HepG2 (cell line): Measurements from ENCODE around the gene SLC22A7. TPM values are rescaled to one million over a fixed set of nuclear protein-coding genes. Genes with fewer than 3 reads are reported as not detected.

ENCODE experiments used
- ATF1 ChIP-seq: IDR thresholded peaks from 2 replicates; pipeline ENCODE4 v1.6.1; 2016; ENCODE audit warnings: mild to moderate bottlenecking, control low read depth
- CBX5 ChIP-seq: sonication (generic); formaldehyde crosslinking; IDR thresholded peaks from 2 replicates; pipeline ENCODE4 v1.4.0; 2020; ENCODE audit warnings: missing genetic modification reagents, borderline replicate concordance
- GABPB1 ChIP-seq: IDR thresholded peaks from 2 replicates; pipeline ENCODE4 v1.6.1; 2016; ENCODE audit warnings: mild to moderate bottlenecking, missing genetic modification reagents, moderate library complexity, missing compliant biosample characterization
- HMG20A ChIP-seq: IDR thresholded peaks from 2 replicates; pipeline ENCODE4 v1.6.1; 2016; ENCODE audit warnings: borderline replicate concordance
- NAIF1 ChIP-seq: sonication (generic); formaldehyde crosslinking; IDR thresholded peaks from 2 replicates; pipeline ENCODE4 v1.5.0; 2020; ENCODE audit warnings: mild to moderate bottlenecking, missing genetic modification reagents, borderline replicate concordance
- NCOA2 ChIP-seq: sonication (generic); formaldehyde crosslinking; IDR thresholded peaks from 2 replicates; pipeline ENCODE4 v1.8.0; 2022; ENCODE audit warnings: inconsistent platforms
- NFE2L2 ChIP-seq: fragments of 150-350 bp; IDR thresholded peaks from 2 replicates; pipeline ENCODE4 v1.6.1; 2014; ENCODE audit warnings: low read length
- NKX3-1 ChIP-seq: sonication (generic); formaldehyde crosslinking; IDR thresholded peaks from 2 replicates; pipeline ENCODE4 v1.5.0; 2020; ENCODE audit warnings: missing genetic modification reagents
- RFX3 ChIP-seq: IDR thresholded peaks from 2 replicates; pipeline ENCODE4 v1.6.1; 2016; ENCODE audit warnings: missing biosample characterization, missing genetic modification reagents
- ZFP1 ChIP-seq: IDR thresholded peaks from 2 replicates; pipeline ENCODE4 v1.6.1; 2016
- ZKSCAN5 ChIP-seq: sonication (generic); formaldehyde crosslinking; IDR thresholded peaks from 2 replicates; pipeline ENCODE4 v1.5.1; 2020; ENCODE audit warnings: mild to moderate bottlenecking, missing genetic modification reagents
- ZNF12 ChIP-seq: sonication (generic); formaldehyde crosslinking; IDR thresholded peaks from 2 replicates; pipeline ENCODE4 v1.5.0; 2020; ENCODE audit warnings: missing genetic modification reagents
- ZNF543 ChIP-seq: sonication (generic); formaldehyde crosslinking; IDR thresholded peaks from 2 replicates; pipeline ENCODE4 v1.4.0; 2020; ENCODE audit warnings: mild to moderate bottlenecking, missing genetic modification reagents
- ZNF598 ChIP-seq: sonication (generic); formaldehyde crosslinking; IDR thresholded peaks from 2 replicates; pipeline ENCODE4 v1.5.1; 2020; ENCODE audit warnings: mild to moderate bottlenecking, missing genetic modification reagents, borderline replicate concordance
- ZNF678 ChIP-seq: sonication (generic); formaldehyde crosslinking; IDR thresholded peaks from 2 replicates; pipeline ENCODE4 v1.4.0; 2020; ENCODE audit warnings: mild to moderate bottlenecking, missing genetic modification reagents
- ZNF773 ChIP-seq: sonication (generic); formaldehyde crosslinking; IDR thresholded peaks from 2 replicates; pipeline ENCODE4 v1.4.0; 2020; ENCODE audit warnings: missing genetic modification reagents, borderline replicate concordance
- ZNF788 ChIP-seq: sonication (generic); formaldehyde crosslinking; IDR thresholded peaks from 2 replicates; pipeline ENCODE4 v1.5.0; 2020; ENCODE audit warnings: mild to moderate bottlenecking, missing genetic modification reagents, borderline replicate concordance
- ZNF850 ChIP-seq: sonication (generic); formaldehyde crosslinking; conservative IDR thresholded peaks from 2 replicates; pipeline ENCODE4 v1.9.0; 2021; ENCODE audit warnings: mild to moderate bottlenecking, missing genetic modification reagents
- ZSCAN31 ChIP-seq: sonication (generic); formaldehyde crosslinking; IDR thresholded peaks from 2 replicates; pipeline ENCODE4 v1.5.0; 2020; ENCODE audit warnings: low read depth, mild to moderate bottlenecking, missing genetic modification reagents
- polyA plus RNA-seq, 8 experiments: library from polyadenylated mRNA; depleted of rRNA in 3 of 8; stranded (reverse) in 7 of 8; unstranded in 1 of 8; fragments of >200 nt; fragmentation: Illumina TruSeq in 4 of 8; extraction: Trizol in 4 of 8; gene quantifications; 2 replicates each; pipeline versions ENCODE4 v1.2.1 to v1.2.3, GENCODE V29; 2011 to 2016; ENCODE audit warnings: low read depth in 4 of 8, missing spikeins in 1 of 8, mixed read lengths in 1 of 8; ENCODE audit not compliant: insufficient read depth in 1 of 8
- total RNA-seq, 5 experiments: library from RNA; depleted of rRNA; stranded (reverse); fragments of >200 nt; fragmentation: Illumina TruSeq; extraction: Trizol; gene quantifications; 2 replicates each; pipeline ENCODE4 v1.2.3, GENCODE V29; 2016; ENCODE audit warnings: low read depth in 1 of 5
- TF ChIP-seq, protein P1 (sequence below): sonication (generic); formaldehyde crosslinking; IDR thresholded peaks from 2 replicates; pipeline ENCODE4 v1.4.0; 2020; ENCODE audit warnings: missing genetic modification reagents
- TF ChIP-seq, protein P2 (sequence below): IDR thresholded peaks from 2 replicates; pipeline ENCODE4 v1.6.1; 2016; ENCODE audit warnings: missing biosample characterization, missing genetic modification reagents, low read depth
- TF ChIP-seq, protein P3 (sequence below): sonication (generic); formaldehyde crosslinking; IDR thresholded peaks from 2 replicates; pipeline ENCODE4 v1.5.0; 2020; ENCODE audit warnings: missing genetic modification reagents
- TF ChIP-seq, protein P4 (sequence below), 2 experiments: IDR thresholded peaks; 2 replicates each; pipeline ENCODE4 v1.6.1; 2011 to 2012; ENCODE audit warnings: low read length in 2 of 2, borderline replicate concordance in 1 of 2, low read depth in 1 of 2, mild to moderate bottlenecking in 1 of 2, moderate library complexity in 1 of 2

SLC22A7 gene
- total and polyA plus RNA-seq, 2 of the 13 experiments (the other 11 are each of a cell fraction or from before 2014, with no cell fraction given) = 5.3 to 22.6 TPM

DNA sequence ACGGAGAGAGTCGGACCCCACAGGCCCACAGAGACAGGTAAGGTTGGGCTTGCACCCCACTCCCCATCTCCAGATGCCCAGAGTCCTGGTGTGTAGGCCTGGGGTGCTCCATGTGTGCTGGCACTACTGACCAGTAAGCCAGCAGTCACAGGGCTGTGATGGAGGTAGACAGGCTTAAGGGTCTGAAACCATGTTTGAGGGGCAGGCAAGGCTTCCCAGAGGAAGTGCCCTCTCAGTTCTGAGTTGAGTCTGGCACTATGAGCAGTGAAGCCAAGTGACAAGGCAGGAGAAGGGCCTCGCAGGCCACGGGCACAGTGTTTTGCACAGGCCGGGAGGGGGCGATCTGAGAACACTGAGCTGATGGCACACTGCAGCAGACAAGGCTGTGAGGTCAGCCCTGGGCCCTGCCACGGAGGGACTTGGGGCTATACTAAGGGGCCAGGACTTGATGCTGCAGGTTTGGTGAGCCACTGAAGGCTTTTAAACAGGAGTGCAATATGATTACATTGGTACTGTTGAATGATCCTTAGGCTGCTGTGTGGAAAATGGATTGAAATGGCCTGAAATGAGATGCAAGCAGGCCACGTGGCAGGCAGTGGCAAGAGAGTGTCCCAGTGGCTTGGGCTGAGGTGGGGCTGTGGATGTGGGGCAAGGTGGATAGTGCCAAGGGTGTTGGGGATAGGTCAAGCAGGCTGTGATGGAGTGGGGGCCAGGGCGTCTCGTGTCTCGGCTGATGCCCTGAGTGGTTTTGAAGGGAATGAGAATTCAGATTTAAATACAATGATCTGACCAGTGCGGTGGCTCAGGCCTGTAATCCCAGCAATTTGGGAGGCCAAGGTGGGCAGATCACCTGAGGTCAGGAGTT, 34.5 kb upstream of the SLC22A7 start (continued):
- TF ChIP-seq ZNF12 (peak; percentile 65; the same call in 1 of the 2 replicates), ZNF850 (CRISPR knock-in tag) (no peak), GABPB1 (CRISPR knock-in tag) (peak; percentile 53), ZSCAN31 (CRISPR knock-in tag) (0 out of 2 replicates have a peak, but pooled peaks have one; percentile 19), ZNF598 (CRISPR knock-in tag) (peak; percentile 33; the same call in 1 of the 2 replicates), NKX3-1 (CRISPR knock-in tag) (no peak), ATF1 (CRISPR knock-in tag) (no peak), ZNF543 (CRISPR knock-in tag) (0 out of 2 replicates have a peak, but pooled peaks have one; percentile 50), CBX5 (CRISPR knock-in tag) (peak; percentile 79; the same call in 1 of the 2 replicates), NFE2L2 (no peak), NCOA2 (CRISPR knock-in tag) (peak; percentile 56), ZKSCAN5 (CRISPR knock-in tag) (peak; percentile 50; the same call in 1 of the 2 replicates), ZNF678 (no peak), ZFP1 (CRISPR knock-in tag) (no peak; the same call in 1 of the 2 replicates), HMG20A (peak; percentile 26; the same call in 1 of the 2 replicates), NAIF1 (CRISPR knock-in tag) (no peak), RFX3 (no peak), ZNF788 (CRISPR knock-in tag) (peak; percentile 64; the same call in 1 of the 2 replicates), ZNF773 (CRISPR knock-in tag) (no peak)
- TF ChIP-seq, protein P1, sequence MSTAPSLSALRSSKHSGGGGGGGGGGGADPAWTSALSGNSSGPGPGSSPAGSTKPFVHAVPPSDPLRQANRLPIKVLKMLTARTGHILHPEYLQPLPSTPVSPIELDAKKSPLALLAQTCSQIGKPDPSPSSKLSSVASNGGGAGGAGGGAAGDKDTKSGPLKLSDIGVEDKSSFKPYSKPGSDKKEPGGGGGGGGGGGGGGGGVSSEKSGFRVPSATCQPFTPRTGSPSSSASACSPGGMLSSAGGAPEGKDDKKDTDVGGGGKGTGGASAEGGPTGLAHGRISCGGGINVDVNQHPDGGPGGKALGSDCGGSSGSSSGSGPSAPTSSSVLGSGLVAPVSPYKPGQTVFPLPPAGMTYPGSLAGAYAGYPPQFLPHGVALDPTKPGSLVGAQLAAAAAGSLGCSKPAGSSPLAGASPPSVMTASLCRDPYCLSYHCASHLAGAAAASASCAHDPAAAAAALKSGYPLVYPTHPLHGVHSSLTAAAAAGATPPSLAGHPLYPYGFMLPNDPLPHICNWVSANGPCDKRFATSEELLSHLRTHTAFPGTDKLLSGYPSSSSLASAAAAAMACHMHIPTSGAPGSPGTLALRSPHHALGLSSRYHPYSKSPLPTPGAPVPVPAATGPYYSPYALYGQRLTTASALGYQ (CRISPR knock-in tag) = no peak
- TF ChIP-seq, protein P2, sequence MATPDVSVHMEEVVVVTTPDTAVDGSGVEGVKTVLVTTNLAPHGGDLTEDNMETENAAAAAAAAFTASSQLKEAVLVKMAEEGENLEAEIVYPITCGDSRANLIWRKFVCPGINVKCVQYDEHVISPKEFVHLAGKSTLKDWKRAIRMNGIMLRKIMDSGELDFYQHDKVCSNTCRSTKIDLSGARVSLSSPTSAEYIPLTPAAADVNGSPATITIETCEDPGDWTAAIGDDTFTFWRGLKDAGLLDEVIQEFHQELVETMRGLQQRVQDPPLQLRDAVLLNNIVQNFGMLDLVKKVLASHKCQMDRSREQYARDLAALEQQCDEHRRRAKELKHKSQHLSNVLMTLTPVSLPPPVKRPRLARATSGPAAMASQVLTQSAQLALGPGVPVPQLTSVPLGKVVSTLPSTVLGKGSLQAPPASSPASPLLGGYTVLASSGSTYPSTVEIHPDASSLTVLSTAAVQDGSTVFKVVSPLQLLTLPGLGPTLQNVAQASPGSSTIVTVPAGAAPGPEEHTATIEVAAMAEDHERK (CRISPR knock-in tag) = no peak
- TF ChIP-seq, protein P3, sequence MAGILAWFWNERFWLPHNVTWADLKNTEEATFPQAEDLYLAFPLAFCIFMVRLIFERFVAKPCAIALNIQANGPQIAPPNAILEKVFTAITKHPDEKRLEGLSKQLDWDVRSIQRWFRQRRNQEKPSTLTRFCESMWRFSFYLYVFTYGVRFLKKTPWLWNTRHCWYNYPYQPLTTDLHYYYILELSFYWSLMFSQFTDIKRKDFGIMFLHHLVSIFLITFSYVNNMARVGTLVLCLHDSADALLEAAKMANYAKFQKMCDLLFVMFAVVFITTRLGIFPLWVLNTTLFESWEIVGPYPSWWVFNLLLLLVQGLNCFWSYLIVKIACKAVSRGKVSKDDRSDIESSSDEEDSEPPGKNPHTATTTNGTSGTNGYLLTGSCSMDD (CRISPR knock-in tag) = no peak
- TF ChIP-seq, protein P4, sequence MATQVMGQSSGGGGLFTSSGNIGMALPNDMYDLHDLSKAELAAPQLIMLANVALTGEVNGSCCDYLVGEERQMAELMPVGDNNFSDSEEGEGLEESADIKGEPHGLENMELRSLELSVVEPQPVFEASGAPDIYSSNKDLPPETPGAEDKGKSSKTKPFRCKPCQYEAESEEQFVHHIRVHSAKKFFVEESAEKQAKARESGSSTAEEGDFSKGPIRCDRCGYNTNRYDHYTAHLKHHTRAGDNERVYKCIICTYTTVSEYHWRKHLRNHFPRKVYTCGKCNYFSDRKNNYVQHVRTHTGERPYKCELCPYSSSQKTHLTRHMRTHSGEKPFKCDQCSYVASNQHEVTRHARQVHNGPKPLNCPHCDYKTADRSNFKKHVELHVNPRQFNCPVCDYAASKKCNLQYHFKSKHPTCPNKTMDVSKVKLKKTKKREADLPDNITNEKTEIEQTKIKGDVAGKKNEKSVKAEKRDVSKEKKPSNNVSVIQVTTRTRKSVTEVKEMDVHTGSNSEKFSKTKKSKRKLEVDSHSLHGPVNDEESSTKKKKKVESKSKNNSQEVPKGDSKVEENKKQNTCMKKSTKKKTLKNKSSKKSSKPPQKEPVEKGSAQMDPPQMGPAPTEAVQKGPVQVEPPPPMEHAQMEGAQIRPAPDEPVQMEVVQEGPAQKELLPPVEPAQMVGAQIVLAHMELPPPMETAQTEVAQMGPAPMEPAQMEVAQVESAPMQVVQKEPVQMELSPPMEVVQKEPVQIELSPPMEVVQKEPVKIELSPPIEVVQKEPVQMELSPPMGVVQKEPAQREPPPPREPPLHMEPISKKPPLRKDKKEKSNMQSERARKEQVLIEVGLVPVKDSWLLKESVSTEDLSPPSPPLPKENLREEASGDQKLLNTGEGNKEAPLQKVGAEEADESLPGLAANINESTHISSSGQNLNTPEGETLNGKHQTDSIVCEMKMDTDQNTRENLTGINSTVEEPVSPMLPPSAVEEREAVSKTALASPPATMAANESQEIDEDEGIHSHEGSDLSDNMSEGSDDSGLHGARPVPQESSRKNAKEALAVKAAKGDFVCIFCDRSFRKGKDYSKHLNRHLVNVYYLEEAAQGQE (IDR thresholded peaks at IDR 0.05; ENCODE audit: borderline replicate concordance in 1 of 2, low read depth in 1 of 2, low read length in 2 of 2) = no peak
